Stimulated activated CD4-positive, alpha-beta T cell treated with anti-CD3 and anti-CD28 coated beads, Interleukin-2, amount 100 ng/mL, for 4 hours (primary cell): ENCODE results near the gene ELFN2.
"Not testable (repeated sequence)": the region's sequence is repeated elsewhere in the genome, so short reads cannot be mapped to it uniquely, and the experiment has no call there.

ENCODE experiments used
- DNase-seq: peaks from one replicate; pipeline ENCODE4 v3.0.0-alpha.2; 2020; ENCODE audit warnings: low read depth

ELFN2 gene

DNA sequence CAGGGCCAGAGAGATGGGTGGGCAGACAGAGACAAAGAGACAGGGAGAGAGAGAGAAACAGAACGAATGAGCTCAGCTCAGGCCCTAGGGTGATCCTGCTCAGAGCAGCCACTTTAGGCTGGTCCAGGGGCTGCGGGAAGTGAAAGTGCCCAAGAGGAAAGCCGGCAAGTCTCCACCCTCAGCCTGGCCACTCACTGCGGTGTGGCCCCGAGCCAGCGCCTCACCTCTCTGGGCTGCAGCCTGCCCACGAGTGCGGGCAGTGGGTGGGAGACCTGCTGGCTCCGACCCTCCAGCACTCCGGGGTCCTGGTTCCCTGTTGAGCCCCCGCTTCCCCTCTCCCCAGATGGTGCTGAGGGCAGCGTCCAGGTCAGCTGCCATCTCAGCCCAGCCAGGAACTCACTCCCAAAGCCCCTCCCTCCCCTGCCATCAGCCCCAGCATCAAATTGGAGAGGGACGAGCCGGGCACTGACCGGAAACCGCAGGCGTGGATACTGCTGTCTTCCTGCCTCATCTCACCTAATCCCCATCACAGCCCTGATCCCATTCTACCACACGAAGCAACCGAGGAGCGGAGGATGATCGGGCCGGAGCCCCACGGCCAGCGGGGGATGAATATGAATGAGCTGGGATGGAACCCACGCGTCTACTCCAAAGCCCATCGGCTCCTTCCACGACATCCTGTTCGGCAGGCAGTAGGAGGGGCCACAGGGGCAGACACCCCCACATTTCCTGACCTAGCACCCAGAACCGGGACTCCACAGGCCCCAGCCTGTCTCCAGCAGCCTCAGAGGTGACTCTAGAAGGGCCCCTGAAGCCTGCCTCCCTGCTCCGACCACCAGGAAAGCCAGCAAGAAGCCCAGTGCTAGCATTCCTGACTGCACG is 16.9 kb downstream of the ELFN2 start:
- DNase-seq, result no peak

GRCh38 chr22:37409459-37410050 is 17.7 kb downstream of the ELFN2 start:
- no peak for DNase-seq

DNA sequence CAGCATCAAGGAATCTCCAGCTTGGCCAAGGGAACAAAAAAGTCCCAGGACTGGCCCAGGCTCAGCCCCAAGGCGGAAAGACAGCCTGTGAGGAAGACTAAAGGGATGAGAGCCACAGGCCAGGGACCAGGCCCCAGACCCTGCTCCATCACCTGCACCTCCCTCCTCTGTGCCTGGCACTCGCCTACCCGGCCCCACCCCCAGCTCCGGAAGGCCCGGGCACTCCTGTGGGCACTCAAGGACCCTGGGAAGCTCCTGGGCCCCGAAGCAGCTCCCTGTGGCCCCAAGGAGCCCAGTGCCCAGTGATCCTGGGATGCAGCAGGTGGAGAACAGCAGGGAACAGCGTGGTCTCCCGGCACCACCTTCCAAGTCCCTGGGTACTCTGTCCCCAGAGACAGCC is 18.2 kb downstream of the ELFN2 start:
- no peak for DNase-seq

GRCh38 chr22:37407856-37408255 is 19.4 kb downstream of the ELFN2 start:
- DNase-seq, result no peak

GRCh38 chr22:37406441-37407235 is 20.6 kb downstream of the ELFN2 start:
- DNase-seq, result no peak

GRCh38 chr22:37404091-37404490 is 23.2 kb downstream of the ELFN2 start:
- no peak for DNase-seq

GRCh38 chr22:37403267-37403960 is 23.9 kb downstream of the ELFN2 start:
- no peak for DNase-seq

DNA sequence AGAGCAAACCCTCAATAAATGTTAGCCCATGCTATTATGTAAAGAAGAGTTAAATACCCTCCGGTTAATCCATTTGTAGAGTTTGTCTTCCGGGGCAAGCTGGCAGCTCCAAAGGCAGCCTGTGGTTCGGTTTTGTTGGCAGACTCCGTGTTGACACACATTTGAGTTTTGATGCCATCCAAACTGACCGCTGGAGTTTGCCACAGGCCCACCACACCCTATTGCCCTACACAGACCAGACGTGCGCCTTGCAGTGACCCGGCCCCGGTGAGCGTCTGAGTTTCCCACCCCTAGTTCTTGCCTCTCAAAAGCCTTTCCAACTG is 25.1 kb downstream of the ELFN2 start:
- DNase-seq, result no peak

DNA sequence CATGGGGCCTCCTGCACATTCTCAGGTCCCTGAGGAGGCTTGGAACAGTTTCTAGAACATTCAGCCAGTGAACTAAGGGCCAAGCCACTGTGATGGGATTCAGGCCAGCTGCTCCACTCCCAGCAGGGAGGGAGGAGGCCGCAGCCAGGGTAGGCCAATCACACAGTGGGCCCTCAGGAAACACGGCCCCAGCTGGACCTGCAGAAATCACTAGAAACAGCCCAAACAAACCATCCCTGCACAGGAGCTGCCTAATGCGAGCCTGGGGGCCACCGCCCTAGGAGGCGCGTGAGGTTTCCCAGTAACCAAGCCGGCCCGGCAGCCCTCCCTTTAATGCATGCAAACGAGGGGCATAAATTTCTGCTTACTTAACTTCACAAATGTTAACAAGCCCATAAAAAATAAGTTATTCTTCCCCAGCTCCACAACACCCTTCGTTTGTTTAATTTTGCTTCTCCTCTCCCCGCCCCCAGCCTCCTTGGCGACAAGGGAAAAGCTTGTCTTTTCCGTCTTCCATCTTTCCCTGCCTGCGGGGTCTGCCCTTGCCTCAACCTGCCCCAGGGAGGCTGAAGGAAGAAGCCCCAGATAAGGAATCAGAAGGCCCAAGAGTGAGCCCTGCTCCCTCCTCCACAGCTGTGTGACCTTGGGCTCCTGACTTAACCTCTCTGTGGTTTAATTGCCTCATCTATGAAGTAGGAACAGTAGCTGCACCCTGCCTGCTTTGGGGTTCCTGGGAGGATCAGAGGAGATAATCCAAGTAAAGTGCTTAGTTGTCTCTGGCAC is 25.7 kb downstream of the ELFN2 start:
- DNase-seq, result no peak

DNA sequence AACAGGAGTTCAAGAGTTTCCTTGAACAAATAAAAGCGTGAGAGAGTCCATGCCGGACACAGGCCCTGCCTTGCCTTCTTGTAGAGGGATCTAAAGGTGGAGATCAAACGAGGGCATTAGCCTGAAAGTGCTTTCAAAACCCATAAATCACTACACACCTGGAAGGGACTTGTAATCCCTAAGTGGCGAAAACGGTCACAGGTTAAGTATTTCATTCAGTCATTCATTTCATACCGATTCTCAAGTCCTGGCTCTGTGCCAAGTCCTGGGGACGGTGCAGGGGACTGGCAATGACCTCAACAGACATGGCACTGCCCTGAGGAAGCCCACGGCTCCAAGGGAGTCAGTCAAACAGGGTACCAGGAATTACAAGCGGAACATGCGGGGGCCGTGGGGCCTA is 26.6 kb downstream of the ELFN2 start:
- no peak for DNase-seq

DNA sequence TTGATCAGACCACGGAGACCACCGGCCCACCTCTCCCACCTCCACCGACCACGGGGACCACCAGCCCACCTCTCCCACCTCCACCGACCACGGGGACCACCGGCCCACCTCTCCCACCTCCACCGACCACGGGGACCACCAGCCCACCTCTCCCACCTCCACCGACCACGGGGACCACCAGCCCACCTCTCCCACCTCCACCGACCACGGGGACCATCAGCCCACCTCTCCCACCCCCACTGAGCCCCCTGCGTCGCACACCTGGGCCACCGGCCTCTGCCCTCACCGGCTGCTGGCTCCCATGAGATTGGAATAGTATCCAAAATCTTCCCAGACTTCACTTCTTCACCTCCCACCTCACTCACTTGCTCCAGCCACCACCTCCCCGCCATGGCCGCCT is 27.8 kb downstream of the ELFN2 start:
- DNase-seq, result not testable (repeated sequence)

DNA sequence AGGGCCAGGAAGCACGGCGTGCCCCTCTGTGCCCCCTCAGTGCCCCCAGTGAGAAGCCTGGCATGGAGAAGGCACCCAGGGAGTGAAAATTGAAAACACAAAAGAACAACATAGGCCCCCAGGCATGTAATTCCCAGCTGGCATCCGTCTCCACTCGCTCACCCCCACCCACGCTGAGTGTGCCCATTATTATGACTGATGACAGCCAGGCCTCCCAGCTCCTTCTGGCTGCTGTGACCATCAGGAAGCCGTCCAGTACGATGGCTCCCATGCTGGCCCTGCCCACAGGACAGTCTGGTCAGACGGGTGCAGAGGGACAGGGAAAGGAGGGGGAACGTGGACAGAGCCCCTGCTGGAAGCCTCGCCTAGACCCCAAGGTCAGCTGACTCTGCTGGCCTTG is 30.1 kb downstream of the ELFN2 start:
- no peak for DNase-seq

- DNase-seq, result no peak
Measured at GRCh38 chr22:37396488-37397084, 30.7 kb downstream of the ELFN2 start.

DNA sequence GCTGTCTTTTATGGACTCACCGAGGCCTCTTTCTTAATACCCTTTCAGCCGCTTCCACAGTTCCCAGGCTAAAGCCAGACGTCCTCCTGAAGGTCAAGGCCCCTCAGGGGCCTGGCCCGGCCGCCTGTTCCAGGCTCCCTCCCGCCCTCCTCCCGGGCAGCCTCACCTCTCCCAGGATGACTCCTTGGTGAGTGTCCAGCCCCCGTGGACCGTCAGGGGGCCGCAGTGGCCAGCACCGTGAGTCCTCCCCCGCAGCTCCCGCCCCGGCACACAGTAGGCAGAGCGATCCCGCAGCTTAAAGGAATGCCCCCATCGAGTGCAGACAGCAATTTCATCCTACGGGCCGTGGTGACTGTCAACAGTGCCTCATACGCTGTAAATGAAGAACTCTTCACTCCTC is 32.9 kb downstream of the ELFN2 start:
- no peak for DNase-seq

- DNase-seq, result no peak
Measured at GRCh38 chr22:37393746-37394145, 33.5 kb downstream of the ELFN2 start.

DNA sequence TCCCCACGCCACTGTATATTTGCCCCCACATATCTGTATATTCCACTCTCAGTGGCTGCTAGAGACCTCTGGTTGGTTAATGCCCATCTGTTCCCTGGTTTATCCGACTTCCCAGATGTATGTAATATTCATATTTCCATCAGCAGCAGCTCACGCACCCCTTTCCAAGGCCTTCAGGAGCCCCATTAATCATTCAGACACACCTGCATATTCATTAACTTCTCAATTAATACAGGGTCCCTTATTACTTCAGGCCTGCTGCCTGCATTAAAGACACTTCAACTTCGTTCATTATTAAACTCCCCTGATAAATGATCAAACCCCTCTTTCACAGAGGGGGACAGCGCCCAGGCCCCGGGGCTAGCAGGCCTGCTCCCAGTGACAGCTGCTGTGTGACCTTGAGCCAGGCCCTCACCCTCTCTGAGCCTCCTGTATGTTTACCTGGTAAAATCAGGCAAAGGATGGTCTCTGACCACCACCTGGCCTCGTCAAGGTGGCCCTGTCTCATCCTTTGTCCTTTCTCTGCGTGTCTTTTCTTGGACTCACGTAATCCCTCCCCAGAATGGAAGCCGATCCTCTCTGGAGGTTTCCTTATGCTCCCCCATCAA is 34.5 kb downstream of the ELFN2 start:
- DNase-seq, result no peak

DNA sequence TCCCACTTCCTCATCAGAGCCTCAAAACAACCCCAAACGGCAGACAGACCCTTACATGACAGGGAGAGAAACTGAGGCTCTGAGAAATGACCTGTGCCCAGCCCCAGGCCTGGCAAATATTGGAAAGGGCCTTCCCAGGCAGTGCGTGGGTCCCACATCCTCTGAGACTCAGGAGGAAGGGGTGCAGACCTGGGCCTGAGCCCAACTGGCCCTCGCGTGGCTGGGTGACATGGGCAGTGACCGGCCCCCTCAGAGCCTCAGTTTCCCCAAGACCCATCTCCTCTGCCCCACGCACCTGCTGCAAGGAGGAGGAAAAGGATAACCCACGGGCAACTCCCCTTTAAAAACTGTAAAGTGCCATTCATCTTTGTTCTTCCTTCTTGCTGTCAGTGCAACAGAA is 35.6 kb downstream of the ELFN2 start:
- no peak for DNase-seq

DNA sequence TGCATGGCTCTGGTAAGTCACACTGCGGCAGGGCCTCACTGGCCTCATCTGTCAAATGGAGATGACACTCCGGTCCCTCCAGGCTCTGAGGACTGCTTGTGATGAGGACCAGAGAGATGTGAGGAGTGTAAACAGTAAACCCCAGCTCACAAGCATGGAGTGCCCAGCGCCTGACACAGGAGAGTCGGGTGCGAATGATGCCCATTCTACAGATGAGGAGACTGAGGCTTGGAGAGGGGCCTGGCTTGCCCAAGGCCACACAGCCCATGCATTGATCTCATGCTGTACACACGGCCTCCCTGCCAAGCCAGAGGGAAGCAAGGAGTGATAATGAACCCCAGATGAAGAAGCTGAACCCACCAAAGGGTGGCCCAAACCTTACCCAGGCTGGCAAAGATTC is 37.2 kb downstream of the ELFN2 start:
- DNase-seq, result no peak

DNA sequence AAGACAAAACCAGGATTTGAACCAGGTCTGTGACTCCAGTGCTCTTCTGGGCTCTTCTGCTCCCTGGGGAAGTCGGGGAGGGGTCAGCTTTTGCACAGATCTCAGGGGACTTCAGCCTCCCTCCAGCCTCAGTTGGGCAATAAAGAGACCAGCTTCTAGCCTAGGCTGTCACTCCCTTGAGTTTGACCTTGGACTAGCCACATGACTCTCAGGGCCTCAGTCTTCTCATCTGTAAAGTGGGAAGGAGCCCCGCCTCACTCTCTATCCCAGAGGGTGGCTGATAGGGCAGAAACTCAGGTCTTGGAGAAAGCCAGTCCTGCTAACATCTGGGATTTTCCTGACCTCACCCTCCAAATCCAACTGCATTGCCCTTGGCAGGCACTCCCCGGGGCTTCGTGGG is 38.7 kb downstream of the ELFN2 start:
- no peak for DNase-seq

DNA sequence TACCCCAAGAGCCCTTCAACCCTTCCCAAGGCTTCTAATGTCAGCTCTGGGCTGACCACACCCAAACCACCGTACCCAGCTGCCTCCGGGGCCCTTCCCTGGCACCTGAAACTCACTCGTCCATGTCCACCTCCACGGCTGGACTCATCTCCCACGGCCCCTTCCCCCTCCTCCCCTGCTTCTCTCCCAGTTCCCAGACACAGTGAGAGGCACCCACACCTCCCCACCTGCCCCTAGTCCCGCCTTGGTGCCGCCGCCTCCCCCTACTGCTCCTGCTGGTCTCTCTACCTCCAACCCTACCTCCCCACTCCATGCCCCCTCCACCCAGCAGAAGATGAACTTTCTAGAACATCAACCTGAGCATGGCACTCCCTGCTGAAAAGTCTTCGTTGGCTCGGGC is 39.5 kb downstream of the ELFN2 start:
- DNase-seq, result no peak

- no peak for DNase-seq
Measured at GRCh38 chr22:37386441-37386840, 40.8 kb downstream of the ELFN2 start.
